HepG2 (cell line): ENCODE results near the gene TBC1D10B. TPM values are rescaled to one million over a fixed set of nuclear protein-coding genes. Genes with fewer than 3 reads are reported as not detected.

Experiments used
- AGO1 ChIP-seq: fragments of 200-400 bp; formaldehyde crosslinking; IDR thresholded peaks from 2 replicates; pipeline ENCODE4 v1.6.1; 2017; ENCODE audit warnings: mild to moderate bottlenecking, low read depth, low read length, moderate library complexity; ENCODE audit not compliant: poor library complexity, severe bottlenecking
- ATF7-NPFF ChIP-seq: sonication (generic); formaldehyde crosslinking; IDR thresholded peaks from 2 replicates; pipeline ENCODE4 v1.8.1; 2023; ENCODE audit warnings: mild to moderate bottlenecking, low read depth, missing genetic modification reagents, moderate library complexity
- BATF2 ChIP-seq: sonication (generic); formaldehyde crosslinking; IDR thresholded peaks from 2 replicates; pipeline ENCODE4 v1.8.0; 2022; ENCODE audit warnings: mild to moderate bottlenecking, missing genetic modification reagents, moderate library complexity
- CTCF ChIP-seq: sonication (generic); formaldehyde crosslinking; IDR thresholded peaks from 2 replicates; pipeline ENCODE4 v1.5.0; 2020; ENCODE audit warnings: mild to moderate bottlenecking, missing genetic modification reagents, moderate library complexity
- ETV5 ChIP-seq: IDR thresholded peaks from 2 replicates; pipeline ENCODE4 v1.6.1; 2018; ENCODE audit warnings: missing biosample characterization, missing genetic modification reagents, inconsistent platforms, borderline replicate concordance
- HNF4G ChIP-seq, 2 experiments: sonication (generic) in 1 of 2; formaldehyde crosslinking in 1 of 2; IDR thresholded peaks; 2 replicates each; pipeline versions ENCODE4 v1.4.0 to v1.6.1; 2011 to 2020; ENCODE audit warnings: borderline replicate concordance in 2 of 2, low read depth in 2 of 2, mild to moderate bottlenecking in 2 of 2, low read length in 1 of 2, missing genetic modification reagents in 1 of 2, moderate library complexity in 1 of 2
- HNRNPL ChIP-seq: fragments of 200-400 bp; formaldehyde crosslinking; IDR thresholded peaks from 2 replicates; pipeline ENCODE4 v1.6.1; 2017; ENCODE audit warnings: mild to moderate bottlenecking, low read depth, low read length
- NCOR1 ChIP-seq: fragments of 200-600 bp; sonication (generic); IDR thresholded peaks from 2 replicates; pipeline ENCODE4 v1.7.0; 2017; ENCODE audit warnings: antibody characterized with exemption, low read length, borderline replicate concordance
- NFE2L2 ChIP-seq: fragments of 150-350 bp; IDR thresholded peaks from 2 replicates; pipeline ENCODE4 v1.6.1; 2014; ENCODE audit warnings: low read length
- NR1H2 ChIP-seq: sonication (generic); formaldehyde crosslinking; IDR thresholded peaks from 2 replicates; pipeline ENCODE4 v1.8.1; 2022; ENCODE audit warnings: low read depth, missing genetic modification reagents, borderline replicate concordance
- PLSCR1 ChIP-seq: sonication (generic); formaldehyde crosslinking; IDR thresholded peaks from 2 replicates; pipeline ENCODE4 v1.5.0; 2020; ENCODE audit warnings: missing genetic modification reagents, mild to moderate bottlenecking, borderline replicate concordance
- POLR2A ChIP-seq, 2 experiments: IDR thresholded peaks; 2 replicates each; pipeline ENCODE4 v1.6.1; 2011; ENCODE audit warnings: low read depth in 2 of 2, low read length in 2 of 2, mild to moderate bottlenecking in 1 of 2, moderate library complexity in 1 of 2; ENCODE audit not compliant: insufficient read depth in 1 of 2
- SCMH1 ChIP-seq: sonication (generic); formaldehyde crosslinking; IDR thresholded peaks from 2 replicates; pipeline ENCODE4 v1.9.0; 2021; ENCODE audit warnings: missing genetic modification reagents, mild to moderate bottlenecking, borderline replicate concordance
- SOX6 ChIP-seq, 2 experiments: fragments of 450-650 bp in 1 of 2; sonication (generic) in 1 of 2; formaldehyde crosslinking in 1 of 2; IDR thresholded peaks; 2 replicates each; pipeline versions ENCODE4 v1.4.0 to v1.6.1; 2017 to 2020; ENCODE audit warnings: antibody characterized with exemption in 1 of 2, mild to moderate bottlenecking in 1 of 2, missing genetic modification reagents in 1 of 2
- SP140L ChIP-seq: sonication (generic); formaldehyde crosslinking; IDR thresholded peaks from 2 replicates; pipeline ENCODE4 v1.4.0; 2020; ENCODE audit warnings: missing genetic modification reagents, borderline replicate concordance
- STAG1 ChIP-seq: sonication (generic); formaldehyde crosslinking; IDR thresholded peaks from 2 replicates; pipeline ENCODE4 v1.4.0; 2020; ENCODE audit warnings: missing genetic modification reagents
- TBX2 ChIP-seq: sonication (generic); formaldehyde crosslinking; IDR thresholded peaks from 2 replicates; pipeline ENCODE4 v1.5.0; 2020; ENCODE audit warnings: missing genetic modification reagents, mild to moderate bottlenecking, borderline replicate concordance
- TEAD3 ChIP-seq: optimal IDR thresholded peaks from 2 replicates; pipeline ENCODE3; 2016; ENCODE audit warnings: borderline replicate concordance
- U2AF1 ChIP-seq: fragments of 200-400 bp; formaldehyde crosslinking; optimal IDR thresholded peaks from 2 replicates; pipeline ENCODE3; 2017; ENCODE audit warnings: mild to moderate bottlenecking, low read depth, low read length
- ZKSCAN1 ChIP-seq: fragments of 150-350 bp; IDR thresholded peaks from 2 replicates; pipeline ENCODE4 v1.6.1; 2014; ENCODE audit warnings: low read length
- ZNF331 ChIP-seq: sonication (generic); formaldehyde crosslinking; IDR thresholded peaks from 2 replicates; pipeline ENCODE4 v1.4.0; 2020; ENCODE audit warnings: missing genetic modification reagents
- ZNF343 ChIP-seq: sonication (generic); formaldehyde crosslinking; IDR thresholded peaks from 2 replicates; pipeline ENCODE4 v1.4.0; 2020; ENCODE audit warnings: mild to moderate bottlenecking, missing genetic modification reagents
- ZSCAN22 ChIP-seq: sonication (generic); formaldehyde crosslinking; IDR thresholded peaks from 2 replicates; pipeline ENCODE4 v1.4.0; 2020; ENCODE audit warnings: mild to moderate bottlenecking, missing genetic modification reagents
- polyA plus RNA-seq, 8 experiments: library from polyadenylated mRNA; depleted of rRNA in 3 of 8; stranded (reverse) in 7 of 8; unstranded in 1 of 8; fragments of >200 nt; fragmentation: Illumina TruSeq in 4 of 8; extraction: Trizol in 4 of 8; gene quantifications; 2 replicates each; pipeline versions ENCODE4 v1.2.1 to v1.2.3, GENCODE V29; 2011 to 2016; ENCODE audit warnings: low read depth in 4 of 8, missing spikeins in 1 of 8, mixed read lengths in 1 of 8; ENCODE audit not compliant: insufficient read depth in 1 of 8
- total RNA-seq, 5 experiments: library from RNA; depleted of rRNA; stranded (reverse); fragments of >200 nt; fragmentation: Illumina TruSeq; extraction: Trizol; gene quantifications; 2 replicates each; pipeline ENCODE4 v1.2.3, GENCODE V29; 2016; ENCODE audit warnings: low read depth in 1 of 5
- TF ChIP-seq, protein P1 (sequence below): sonication (generic); formaldehyde crosslinking; IDR thresholded peaks from 2 replicates; pipeline ENCODE4 v1.4.0; 2020; ENCODE audit warnings: missing genetic modification reagents

TBC1D10B gene
- total and polyA plus RNA-seq, 2 of the 13 experiments (the other 11 are each of a cell fraction or from before 2014, with no cell fraction given) = 15.7 to 24.8 TPM

- TF ChIP-seq, protein P1, sequence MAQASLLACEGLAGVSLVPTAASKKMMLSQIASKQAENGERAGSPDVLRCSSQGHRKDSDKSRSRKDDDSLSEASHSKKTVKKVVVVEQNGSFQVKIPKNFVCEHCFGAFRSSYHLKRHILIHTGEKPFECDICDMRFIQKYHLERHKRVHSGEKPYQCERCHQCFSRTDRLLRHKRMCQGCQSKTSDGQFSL (CRISPR knock-in tag) = peak; percentile 63; the same call in 1 of the 2 replicates
- TF ChIP-seq NCOR1 (no peak), NFE2L2 (no peak), HNF4G (IDR thresholded peaks at IDR 0.05; ENCODE audit: borderline replicate concordance, low read depth, low read length) (no peak), HNF4G (CRISPR knock-in tag; IDR thresholded peaks at IDR 0.05; ENCODE audit: borderline replicate concordance, low read depth) (no peak), TEAD3 (CRISPR knock-in tag) (peak; percentile 15), SOX6 (IDR thresholded peaks at IDR 0.05) (no peak), SOX6 (CRISPR knock-in tag; IDR thresholded peaks at IDR 0.05) (no peak), AGO1 (no peak), ETV5 (CRISPR knock-in tag) (peak; percentile 69; the same call in 1 of the 2 replicates), STAG1 (peak; percentile 26), HNRNPL (no peak), POLR2A (IDR thresholded peaks at IDR 0.05; ENCODE audit: insufficient read depth in 1 of 2, low read depth in 2 of 2, low read length in 2 of 2) (peak in 1 of 2 experiments; percentile 24; a peak in 1 of 4 replicates), ZNF331 (CRISPR knock-in tag) (no peak), U2AF1 (no peak), PLSCR1 (CRISPR knock-in tag) (no peak), NR1H2 (CRISPR knock-in tag) (no peak), CTCF (peak; percentile 38), BATF2 (CRISPR knock-in tag) (0 out of 2 replicates have a peak, but pooled peaks have one; percentile 47), ZKSCAN1 (no peak), ATF7-NPFF (CRISPR knock-in tag) (no peak), SCMH1 (CRISPR knock-in tag) (no peak), SP140L (CRISPR knock-in tag) (no peak), TBX2 (CRISPR knock-in tag) (no peak), ZSCAN22 (CRISPR knock-in tag) (no peak), ZNF343 (CRISPR knock-in tag) (no peak)
These were observed 13.1 kb downstream of the TBC1D10B start (continued) for GRCh38 chr16:30357085-30357714.
